DMS53 treated with DMSO at 0.1 percent for 48 hours (cell line): ENCODE results near the gene RPS19.

ENCODE experiments used
- DNase-seq: peaks from one replicate; lab custom pipeline; 2025; ENCODE audit not compliant: unreplicated experiment; lab: John Stamatoyannopoulos, UW

The RPS19 gene

DNA sequence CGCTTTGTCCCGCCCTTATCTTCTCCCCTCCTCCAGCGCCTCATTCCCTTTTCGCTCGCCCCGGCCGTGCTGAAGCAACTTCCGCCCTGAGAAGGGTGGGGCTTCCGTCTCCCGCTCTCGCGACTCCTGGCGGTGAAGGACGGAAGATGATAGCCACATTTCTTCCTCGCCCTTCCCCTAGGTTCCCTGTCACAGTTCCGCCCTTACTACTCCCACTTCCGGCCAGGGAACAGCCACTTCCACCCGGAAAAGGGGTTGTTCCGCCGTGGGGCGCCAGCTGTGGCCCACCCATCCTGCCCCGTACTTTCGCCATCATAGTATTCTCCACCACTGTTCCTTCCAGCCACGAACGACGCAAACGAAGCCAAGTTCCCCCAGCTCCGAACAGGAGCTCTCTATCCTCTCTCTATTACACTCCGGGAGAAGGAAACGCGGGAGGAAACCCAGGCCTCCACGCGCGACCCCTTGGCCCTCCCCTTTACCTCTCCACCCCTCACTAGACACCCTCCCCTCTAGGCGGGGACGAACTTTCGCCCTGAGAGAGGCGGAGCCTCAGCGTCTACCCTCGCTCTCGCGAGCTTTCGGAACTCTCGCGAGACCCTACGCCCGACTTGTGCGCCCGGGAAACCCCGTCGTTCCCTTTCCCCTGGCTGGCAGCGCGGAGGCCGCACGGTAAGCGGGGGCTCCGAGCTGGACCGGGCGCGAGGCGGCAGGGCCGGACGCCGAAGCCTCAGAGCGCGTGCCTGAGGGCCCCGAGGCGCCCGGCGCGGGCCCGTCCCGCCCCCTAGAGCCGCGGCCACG is at the start of gene RPS19:
Gene RPS19 (plus strand): TSS at position 638 of the 801 bp plus-strand sequence. CDS start 520 bp downstream, outside the sequence.
- peak; percentile 96 for DNase-seq

GRCh38 chr19:41810301-41810700 is 49.8 kb upstream of the RPS19 start:
- no peak for DNase-seq

GRCh38 chr19:41811036-41811435 is 49.0 kb upstream of the RPS19 start:
- no peak for DNase-seq

GRCh38 chr19:41811981-41812380 is 48.1 kb upstream of the RPS19 start:
- no peak for DNase-seq

- DNase-seq, result no peak
Observed at GRCh38 chr19:41813911-41814310, 46.1 kb upstream of the RPS19 start.

- DNase-seq, result no peak
Observed at GRCh38 chr19:41815301-41815700, 44.8 kb upstream of the RPS19 start.

DNA sequence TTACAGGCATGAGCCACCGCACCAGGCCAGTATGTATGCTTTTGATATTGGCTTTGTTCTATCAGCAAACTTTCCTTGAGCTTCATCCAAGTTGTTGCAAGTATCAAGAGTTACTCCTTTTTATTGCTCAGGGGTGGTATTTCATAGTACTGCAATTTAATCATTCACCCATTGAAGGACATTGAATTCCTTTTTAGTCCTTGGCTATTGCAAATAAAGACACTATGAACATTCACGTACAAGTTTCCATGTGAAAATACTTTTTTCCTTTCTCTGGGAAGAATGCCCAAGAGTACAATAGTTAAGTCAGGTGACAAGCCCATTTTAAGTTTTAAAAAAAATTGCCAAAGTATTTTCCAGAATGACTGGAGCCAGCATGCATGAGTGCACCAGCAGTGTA is 43.3 kb upstream of the RPS19 start:
- no peak for DNase-seq

GRCh38 chr19:41821003-41821735 is 38.9 kb upstream of the RPS19 start:
- peak; percentile 87 for DNase-seq

DNA sequence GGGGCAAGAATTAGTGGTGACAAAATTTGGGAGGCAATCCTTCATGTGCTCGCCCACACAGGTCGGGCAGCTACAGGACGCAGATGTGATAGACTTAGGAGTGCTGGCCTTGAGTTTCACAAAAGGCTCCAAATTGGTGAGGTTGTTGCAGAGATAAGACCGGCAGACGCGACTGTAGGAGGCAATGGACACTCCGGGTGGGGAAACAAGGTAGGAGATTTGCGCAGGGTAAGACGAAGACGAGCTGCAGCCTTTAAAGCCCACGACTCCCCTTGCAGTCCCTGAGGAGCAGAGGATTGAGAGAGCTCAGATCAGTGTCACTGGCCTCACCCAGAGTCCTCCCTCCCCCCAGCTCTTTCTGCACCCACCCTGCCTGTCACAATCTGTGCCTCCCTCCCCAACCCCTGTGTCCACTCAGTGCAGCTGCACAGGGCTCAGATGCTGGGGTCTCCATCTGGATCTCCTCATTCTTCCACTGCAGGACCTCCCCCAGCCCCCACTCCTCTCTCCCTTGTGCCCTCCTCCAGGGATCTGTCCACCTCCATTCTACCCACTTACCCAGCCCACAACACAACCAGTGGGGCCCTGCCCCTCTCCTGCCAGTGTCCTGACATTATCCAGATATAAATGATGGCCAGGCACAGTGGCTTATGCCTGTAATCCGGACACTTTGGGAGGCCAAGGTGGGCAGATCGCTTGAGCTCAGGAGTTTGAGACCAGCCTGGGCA is 21.9 kb upstream of the RPS19 start:
- no peak for DNase-seq

- no peak for DNase-seq
Observed at GRCh38 chr19:41839211-41839610, 20.8 kb upstream of the RPS19 start.

DNA sequence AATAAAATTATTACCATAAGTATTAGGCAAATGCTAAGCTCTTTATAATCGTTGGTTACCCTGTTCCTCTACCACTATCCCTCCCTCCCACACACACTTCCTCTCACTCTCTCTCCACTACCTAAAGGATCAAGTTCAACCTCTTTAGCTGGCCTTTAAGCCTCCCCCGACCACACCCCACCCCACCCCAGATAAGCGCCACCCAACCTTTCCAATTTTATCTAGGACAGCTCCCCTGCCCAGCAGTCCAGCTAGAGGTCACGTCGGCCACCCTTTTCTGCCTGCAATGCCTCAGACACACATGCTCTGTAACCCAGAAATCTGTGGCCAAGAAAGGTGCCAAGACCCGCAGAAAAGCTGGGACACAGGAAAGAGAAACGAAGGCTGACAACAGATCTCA is 16.7 kb upstream of the RPS19 start:
- DNase-seq, result no peak

DNA sequence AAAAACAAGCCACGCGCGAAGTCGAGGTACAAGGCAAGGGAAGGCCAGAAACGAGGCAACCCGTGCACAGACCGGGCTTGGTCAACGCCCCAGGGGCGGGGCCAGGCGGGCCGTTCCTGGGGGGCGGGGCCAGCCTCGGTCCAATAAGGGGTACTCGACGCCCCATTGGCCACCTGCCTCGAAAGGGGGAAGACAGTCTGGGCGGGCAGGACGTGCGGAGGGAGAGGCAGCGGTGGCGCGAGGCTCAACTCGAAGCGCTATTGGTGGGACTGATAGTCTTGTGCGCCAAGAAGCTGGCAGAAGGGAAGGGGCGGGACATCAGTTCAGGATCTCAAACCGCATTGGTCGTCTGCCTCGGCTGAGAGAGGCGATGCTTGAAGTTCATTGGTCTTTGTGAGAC is 15.5 kb upstream of the RPS19 start, which contains the start of gene LYPD4:
Gene LYPD4 (minus strand): TSS at position 83 of the 400 bp plus-strand sequence. CDS start 5,398 bp downstream, outside the sequence.
- DNase-seq, result peak; percentile 25

GRCh38 chr19:41845001-41845050 is 15.2 kb upstream of the RPS19 start, which contains the start of gene DMRTC2:
Gene DMRTC2, plus strand, starts transcription at chr19:41845042. Its CDS starts 2,387 bp downstream, at chr19:41847429.
- no peak for DNase-seq

- DNase-seq, result no peak
Observed at GRCh38 chr19:41845051-41845590, 14.9 kb upstream of the RPS19 start.

GRCh38 chr19:41847351-41848105 is 12.5 kb upstream of the RPS19 start:
- DNase-seq, result no peak

DNA sequence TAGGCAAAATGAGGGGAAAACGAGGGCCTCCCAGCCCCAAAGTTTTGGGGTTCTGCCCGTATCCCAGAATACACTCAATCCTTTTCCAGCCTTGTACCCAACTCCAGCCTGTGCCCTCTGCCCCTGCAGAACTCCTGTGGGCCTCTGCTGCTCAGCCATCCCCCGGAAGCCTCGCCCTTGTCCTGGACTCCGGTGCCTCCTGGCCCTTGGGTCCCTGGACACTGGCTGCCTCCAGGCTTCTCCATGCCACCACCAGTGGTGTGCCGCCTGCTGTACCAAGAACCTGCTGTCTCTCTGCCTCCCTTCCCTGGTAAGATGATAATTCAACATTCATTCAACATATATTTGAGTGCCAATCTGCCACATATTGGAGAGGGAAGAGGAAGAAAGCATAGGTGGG is 11.4 kb upstream of the RPS19 start:
- DNase-seq, result no peak

- no peak for DNase-seq
Observed at GRCh38 chr19:41849067-41849466, 11.0 kb upstream of the RPS19 start.

- DNase-seq, result no peak
Observed at GRCh38 chr19:41850381-41850780, 9.7 kb upstream of the RPS19 start.

DNA sequence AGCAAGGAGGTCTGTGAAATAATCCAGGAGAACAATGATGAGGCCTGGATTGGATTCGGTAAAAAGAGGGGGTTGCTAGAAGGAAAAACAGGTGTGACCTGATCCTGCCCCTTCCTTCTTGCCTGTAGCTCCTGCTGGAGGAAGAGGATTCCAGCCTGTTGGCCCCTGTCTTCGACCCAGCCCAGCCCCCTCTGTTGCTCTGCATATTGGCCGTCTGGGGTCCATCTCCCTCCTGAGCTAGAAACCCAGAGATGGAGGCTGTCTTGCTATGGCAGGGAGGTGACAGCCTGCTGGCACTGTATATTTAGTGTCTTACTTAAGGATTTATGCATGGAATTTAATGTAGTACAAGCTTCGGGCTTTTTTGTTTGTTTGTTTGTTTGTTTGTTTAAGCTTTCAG is 8.6 kb upstream of the RPS19 start:
- DNase-seq, result no peak

DNA sequence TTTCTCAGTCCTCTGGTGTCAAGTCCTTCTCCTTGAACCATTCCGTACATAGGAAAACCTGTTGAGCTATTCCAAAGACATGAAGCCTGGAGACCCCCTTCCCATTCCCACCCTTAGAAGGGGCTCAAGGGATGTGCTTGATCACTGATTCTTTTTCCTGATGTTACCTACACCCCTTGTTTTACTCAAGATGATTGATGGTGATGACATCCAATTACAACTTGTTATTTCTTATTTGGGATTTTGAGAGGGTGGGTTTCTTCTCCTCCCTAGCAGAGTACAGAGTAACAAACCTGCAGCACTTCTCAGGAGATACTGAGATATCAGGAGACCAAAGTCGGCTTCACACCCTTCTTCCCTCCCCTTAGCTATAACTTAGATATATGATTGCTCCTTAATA is 6.7 kb upstream of the RPS19 start:
- no peak for DNase-seq

DNA sequence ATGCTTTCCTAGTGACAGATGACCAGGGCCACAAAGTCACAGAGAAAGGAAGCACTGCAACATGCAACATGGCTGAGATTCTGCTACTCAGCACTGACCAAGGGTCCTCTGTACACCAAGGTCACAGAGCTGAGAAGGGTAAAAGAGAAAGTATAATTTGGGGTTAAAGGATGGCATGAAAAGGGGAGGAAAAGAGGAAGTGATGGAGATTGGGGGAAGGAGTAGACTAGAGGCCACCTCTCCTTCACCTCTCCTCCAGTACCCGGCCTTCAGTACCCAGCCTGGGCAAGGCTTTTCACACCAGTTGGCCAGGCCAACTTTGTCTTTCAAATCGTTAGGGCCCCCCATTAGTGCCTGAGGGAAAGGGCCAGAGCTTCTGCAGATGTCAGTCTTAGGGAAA is 6.3 kb upstream of the RPS19 start:
- DNase-seq, result no peak
